ENCODE measurements around the gene ASS1.

ASS1 gene

GRCh38 chr9:130407916-130408663, 36.7 kb upstream of the ASS1 start:
- Histone ChIP-seq H3K36me3 (no peaks in the 10 kb centered on the region), H3K4me3 (ENCODE audit: low read depth in 1 of 2, low read length in 1 of 2) (no peak overlapping the region), H3K4me1 (ENCODE audit: control insufficient read depth in 1 of 2, insufficient read depth in 1 of 2, low read depth in 1 of 2, low read length in 1 of 2) (no peaks in the 10 kb centered on the region), H3K27me3 (no peaks in the 10 kb centered on the region), H3K27ac (no peak overlapping the region), H3K9me3 (no peaks in the 10 kb centered on the region)
- TF ChIP-seq, protein P1, sequence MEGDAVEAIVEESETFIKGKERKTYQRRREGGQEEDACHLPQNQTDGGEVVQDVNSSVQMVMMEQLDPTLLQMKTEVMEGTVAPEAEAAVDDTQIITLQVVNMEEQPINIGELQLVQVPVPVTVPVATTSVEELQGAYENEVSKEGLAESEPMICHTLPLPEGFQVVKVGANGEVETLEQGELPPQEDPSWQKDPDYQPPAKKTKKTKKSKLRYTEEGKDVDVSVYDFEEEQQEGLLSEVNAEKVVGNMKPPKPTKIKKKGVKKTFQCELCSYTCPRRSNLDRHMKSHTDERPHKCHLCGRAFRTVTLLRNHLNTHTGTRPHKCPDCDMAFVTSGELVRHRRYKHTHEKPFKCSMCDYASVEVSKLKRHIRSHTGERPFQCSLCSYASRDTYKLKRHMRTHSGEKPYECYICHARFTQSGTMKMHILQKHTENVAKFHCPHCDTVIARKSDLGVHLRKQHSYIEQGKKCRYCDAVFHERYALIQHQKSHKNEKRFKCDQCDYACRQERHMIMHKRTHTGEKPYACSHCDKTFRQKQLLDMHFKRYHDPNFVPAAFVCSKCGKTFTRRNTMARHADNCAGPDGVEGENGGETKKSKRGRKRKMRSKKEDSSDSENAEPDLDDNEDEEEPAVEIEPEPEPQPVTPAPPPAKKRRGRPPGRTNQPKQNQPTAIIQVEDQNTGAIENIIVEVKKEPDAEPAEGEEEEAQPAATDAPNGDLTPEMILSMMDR (IDR thresholded peaks at IDR 0.05) = no peak

DNA sequence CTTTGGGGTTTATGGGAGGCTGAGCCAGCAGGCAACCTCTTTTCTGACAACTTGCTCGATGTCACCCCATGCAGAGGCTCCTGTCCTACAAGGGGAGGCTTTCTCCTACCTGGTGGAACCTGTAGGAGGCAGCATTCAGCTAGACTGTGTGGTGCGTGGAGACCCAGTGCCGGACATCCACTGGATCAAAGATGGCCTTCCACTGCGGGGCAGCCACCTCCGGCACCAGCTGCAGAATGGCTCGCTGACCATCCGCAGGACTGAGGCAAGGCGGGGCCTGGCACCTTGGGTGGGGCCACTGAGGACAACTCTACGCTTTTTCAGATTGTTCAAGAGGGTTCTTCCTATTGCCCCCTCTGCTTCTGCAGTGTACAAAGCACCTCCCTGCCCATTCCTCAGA, 36.1 kb upstream of the ASS1 start:
- H3K27me3 ChIP-seq = no peaks in the 10 kb centered on the region
- H3K4me3 ChIP-seq (ENCODE audit: low read depth in 1 of 2, low read length in 1 of 2) = no peak overlapping the region
- H3K27ac ChIP-seq = no peak overlapping the region
- no peaks in the 10 kb centered on the region for H3K4me1 ChIP-seq (ENCODE audit: control insufficient read depth in 1 of 2, insufficient read depth in 1 of 2, low read depth in 1 of 2, low read length in 1 of 2)
- TF ChIP-seq, protein P1 (IDR thresholded peaks at IDR 0.05) = no peak
- no peaks in the 10 kb centered on the region for H3K9me3 ChIP-seq
- H3K36me3 ChIP-seq = no peaks in the 10 kb centered on the region

DNA sequence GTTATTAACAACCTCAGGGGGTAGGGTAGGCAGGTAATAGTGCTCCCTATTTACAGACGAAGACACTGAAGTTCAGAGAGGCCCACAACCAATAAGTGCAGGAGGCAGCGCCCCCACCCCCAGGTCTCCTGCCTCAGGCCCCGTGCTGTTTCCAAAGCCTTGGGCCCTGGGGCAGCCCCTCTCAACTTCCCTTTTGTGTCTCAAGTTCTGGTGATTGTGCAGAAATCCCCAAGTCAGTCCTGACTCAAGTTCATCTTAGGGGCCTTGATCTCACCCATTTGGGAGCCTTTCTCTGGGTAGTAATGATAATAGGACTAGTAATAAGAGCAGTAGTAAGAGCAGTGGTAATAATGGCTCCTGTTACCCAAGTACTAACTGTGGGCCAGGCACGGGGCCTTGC, 35.5 kb upstream of the ASS1 start:
- H3K4me1 ChIP-seq (ENCODE audit: control insufficient read depth in 1 of 2, insufficient read depth in 1 of 2, low read depth in 1 of 2, low read length in 1 of 2) = no peaks in the 10 kb centered on the region
- no peak overlapping the region for H3K27ac ChIP-seq
- H3K4me3 ChIP-seq (ENCODE audit: low read depth in 1 of 2, low read length in 1 of 2) = no peak overlapping the region
- no peaks in the 10 kb centered on the region for H3K36me3 ChIP-seq
- no peaks in the 10 kb centered on the region for H3K9me3 ChIP-seq
- TF ChIP-seq, protein P1 (IDR thresholded peaks at IDR 0.05) = no peak
- no peaks in the 10 kb centered on the region for H3K27me3 ChIP-seq

GRCh38 chr9:130410443-130410842, 34.3 kb upstream of the ASS1 start:
- Histone ChIP-seq H3K27ac (no peak overlapping the region), H3K36me3 (no peaks in the 10 kb centered on the region), H3K4me3 (ENCODE audit: low read depth in 1 of 2, low read length in 1 of 2) (no peak overlapping the region), H3K4me1 (ENCODE audit: control insufficient read depth in 1 of 2, insufficient read depth in 1 of 2, low read depth in 1 of 2, low read length in 1 of 2) (no peaks in the 10 kb centered on the region), H3K9me3 (no peaks in the 10 kb centered on the region), H3K27me3 (no peaks in the 10 kb centered on the region)
- TF ChIP-seq, protein P1 (IDR thresholded peaks at IDR 0.05) = no peak

DNA sequence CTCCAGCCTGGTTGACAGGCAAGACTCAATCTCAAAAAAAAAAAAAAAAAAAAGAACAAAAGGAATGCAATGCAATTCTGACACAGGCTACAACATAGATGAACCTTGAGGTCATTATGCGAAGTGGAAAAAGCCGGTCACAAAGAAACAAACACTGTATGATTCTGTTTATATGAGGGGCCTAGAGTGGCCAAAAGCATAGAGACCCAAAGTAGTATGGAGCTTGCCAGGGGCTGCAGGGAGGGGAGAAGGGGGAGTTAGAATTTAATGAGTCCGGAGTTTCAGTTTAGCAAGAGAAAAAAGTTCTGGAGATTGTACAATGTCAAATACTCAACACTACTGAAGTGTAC, 33.2 kb upstream of the ASS1 start:
- Histone ChIP-seq H3K27ac (no peak overlapping the region), H3K27me3 (no peaks in the 10 kb centered on the region), H3K36me3 (no peaks in the 10 kb centered on the region), H3K9me3 (no peaks in the 10 kb centered on the region), H3K4me3 (ENCODE audit: low read depth in 1 of 2, low read length in 1 of 2) (no peak overlapping the region), H3K4me1 (ENCODE audit: control insufficient read depth in 1 of 2, insufficient read depth in 1 of 2, low read depth in 1 of 2, low read length in 1 of 2) (no peaks in the 10 kb centered on the region)
- TF ChIP-seq, protein P1 (IDR thresholded peaks at IDR 0.05) = no peak
